Measurements from ENCODE around the gene AUTS2.

- TF ChIP-seq POLR2AphosphoS5 (IDR thresholded peaks at IDR 0.05; ENCODE audit: insufficient read depth in 1 of 2, low read depth in 1 of 2) = no peak
- no peak for TF ChIP-seq CTCF (IDR thresholded peaks at IDR 0.05)
- no peak for TF ChIP-seq POLR2A (IDR thresholded peaks at IDR 0.05)
Observed at GRCh38 chr7:69754476-69754875, 156.2 kb downstream of the AUTS2 start.

Data from vagina (tissue), 2 donors.